Spinal cord (tissue), 10 donors: ENCODE data around the gene ANKS1B. TPM values are rescaled to one million over a fixed set of nuclear protein-coding genes. Genes with fewer than 3 reads are reported as not detected.
A peak's percentile ranks its signal among the peaks of the same experiment; 100 is the strongest.

ENCODE experiments used
- DNase-seq, 6 donors: peaks; one replicate each; pipeline versions ENCODE4 v3.0.0 to v3.0.0-alpha.2; 2013 to 2015; ENCODE audit warnings: low spot score in 6 of 6, low read depth in 4 of 6
- H3K27ac ChIP-seq: one replicate; pipeline ENCODE4 v1.5.1; 2013; ENCODE audit warnings: low read depth, low read length, control low read depth
- H3K27me3 ChIP-seq: one replicate; pipeline ENCODE4 v1.6.1; 2013; ENCODE audit warnings: low read length; ENCODE audit not compliant: control insufficient read depth, insufficient read depth
- H3K36me3 ChIP-seq: one replicate; pipeline ENCODE4 v1.6.1; 2013; ENCODE audit warnings: low read length; ENCODE audit not compliant: control insufficient read depth, insufficient read depth
- H3K4me1 ChIP-seq: one replicate; pipeline ENCODE4 v1.6.1; 2013; ENCODE audit warnings: low read length; ENCODE audit not compliant: control insufficient read depth, insufficient read depth
- H3K4me3 ChIP-seq: one replicate; pipeline ENCODE4 v1.5.1; 2013; ENCODE audit warnings: low read depth, low read length, control low read depth
- H3K9me3 ChIP-seq: one replicate; pipeline ENCODE4 v1.6.1; 2013; ENCODE audit warnings: low read length; ENCODE audit not compliant: control insufficient read depth, insufficient read depth
- WGBS: methylation state at CpG from one replicate; pipeline ENCODE4 v1.1.5; 2013; ENCODE audit warnings: missing lambda C conversion rate; ENCODE audit not compliant: insufficient coverage; 5-methylcytosine and 5-hydroxymethylcytosine counted together
- polyA plus RNA-seq, 2 donors: library from polyadenylated mRNA; unstranded; fragments of 120-200 nt; gene quantifications; one replicate each; pipeline ENCODE4 v1.2.1, GENCODE V29; 2013; ENCODE audit not compliant: insufficient read length in 2 of 2
- total RNA-seq, 2 donors: library from RNA; depleted of rRNA in 1 of 2; stranded (reverse); fragments of 120-200 nt in 1 of 2; fragments of >200 nt in 1 of 2; gene quantifications; one replicate each; pipeline versions ENCODE4 v1.2.3 to v1.2.4, GENCODE V29; 2013 to 2014
- donor health status: healthy.

The ANKS1B gene
- total and polyA plus RNA-seq, 4 donors = 89.5 to 131 (median 108) TPM

DNA sequence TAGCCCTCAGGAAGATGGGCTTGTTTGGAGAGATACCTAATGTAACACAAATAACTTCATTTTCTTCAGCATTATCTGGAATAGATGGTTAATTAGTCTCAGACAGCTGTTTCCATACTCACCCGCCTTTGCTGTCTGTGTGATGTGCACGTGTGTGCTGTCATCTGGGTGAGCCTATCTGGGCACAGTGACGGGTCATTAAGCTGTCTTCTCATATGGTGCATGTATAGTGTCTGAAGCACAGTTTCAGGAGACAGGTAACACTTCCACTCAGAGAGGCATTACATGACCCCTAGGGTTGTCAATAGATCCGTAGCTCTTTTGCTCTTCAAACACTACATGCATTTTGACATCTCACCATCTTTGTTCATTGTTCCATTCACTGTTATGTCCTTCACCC is 846.3 kb downstream of the ANKS1B start:
- no peaks in the 10 kb centered on the region for H3K27me3 ChIP-seq
- peaks cover 2% of the 10 kb centered on the region for H3K9me3 ChIP-seq
- H3K4me3 ChIP-seq = no peak overlapping the region
- H3K27ac ChIP-seq = no peak overlapping the region
- peak in 1 of 6 donors; percentile 44 for DNase-seq
- no peaks in the 10 kb centered on the region for H3K36me3 ChIP-seq
- H3K4me1 ChIP-seq = no peaks in the 10 kb centered on the region
- WGBS = 73% methylated on average over 1 of the region's 4 CpGs

- no peaks in the 10 kb centered on the region for H3K36me3 ChIP-seq
- H3K4me1 ChIP-seq = no peaks in the 10 kb centered on the region
- no peak overlapping the region for H3K4me3 ChIP-seq
- H3K27me3 ChIP-seq = no peaks in the 10 kb centered on the region
- no peak overlapping the region for H3K27ac ChIP-seq
- DNase-seq = no peak
- peaks cover 2% of the 10 kb centered on the region for H3K9me3 ChIP-seq
- 66% methylated on average over 3 of the region's 8 CpGs for WGBS
These were observed 847.4 kb downstream of the ANKS1B start for GRCh38 chr12:99137124-99137855.

DNA sequence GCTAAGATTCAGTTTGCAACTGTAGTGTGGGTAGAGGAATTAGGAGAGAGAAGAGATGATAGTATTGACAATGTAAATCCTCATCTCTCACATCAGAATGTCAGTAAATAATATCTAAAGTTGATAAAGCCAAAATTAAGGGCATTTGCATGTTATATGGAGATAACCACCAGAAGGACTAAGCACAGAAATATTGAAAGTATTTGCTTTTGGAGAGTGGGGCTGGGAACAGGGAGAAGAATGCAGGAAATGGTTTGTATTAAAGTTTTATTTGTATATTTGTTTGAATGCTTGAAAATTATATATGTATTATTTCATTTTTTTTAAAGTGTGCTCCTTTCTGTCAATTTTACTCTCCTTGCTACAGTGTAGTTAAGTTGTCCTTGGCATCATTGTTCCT is 848.2 kb downstream of the ANKS1B start:
- no peaks in the 10 kb centered on the region for H3K9me3 ChIP-seq
- no peaks in the 10 kb centered on the region for H3K36me3 ChIP-seq
- H3K4me3 ChIP-seq = no peak overlapping the region
- H3K27me3 ChIP-seq = no peaks in the 10 kb centered on the region
- DNase-seq = no peak
- peaks cover 8% of the 10 kb centered on the region for H3K4me1 ChIP-seq
- no peak overlapping the region for H3K27ac ChIP-seq

DNA sequence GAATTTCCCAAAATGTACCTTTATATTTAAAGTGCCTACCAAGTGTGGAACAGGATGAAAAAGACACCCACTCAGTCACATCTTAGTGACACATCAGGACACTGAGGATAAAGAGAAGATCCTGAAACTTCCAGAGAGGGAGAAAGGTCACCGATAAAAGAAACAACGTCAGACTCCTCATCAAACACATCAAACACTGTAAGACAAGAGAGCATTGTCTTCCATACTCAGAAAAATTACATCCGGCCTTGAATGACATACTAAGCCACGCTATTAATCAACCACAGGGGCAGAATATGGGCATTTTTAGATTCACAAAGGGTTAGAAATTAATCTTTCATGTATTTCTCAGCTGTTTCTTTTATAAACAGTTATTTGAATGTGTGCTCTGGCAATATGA is 849.4 kb downstream of the ANKS1B start:
- Histone ChIP-seq H3K4me1 (peaks cover 8% of the 10 kb centered on the region), H3K27ac (no peak overlapping the region)
- 60% methylated on average over 1 of the region's 4 CpGs for WGBS

DNA sequence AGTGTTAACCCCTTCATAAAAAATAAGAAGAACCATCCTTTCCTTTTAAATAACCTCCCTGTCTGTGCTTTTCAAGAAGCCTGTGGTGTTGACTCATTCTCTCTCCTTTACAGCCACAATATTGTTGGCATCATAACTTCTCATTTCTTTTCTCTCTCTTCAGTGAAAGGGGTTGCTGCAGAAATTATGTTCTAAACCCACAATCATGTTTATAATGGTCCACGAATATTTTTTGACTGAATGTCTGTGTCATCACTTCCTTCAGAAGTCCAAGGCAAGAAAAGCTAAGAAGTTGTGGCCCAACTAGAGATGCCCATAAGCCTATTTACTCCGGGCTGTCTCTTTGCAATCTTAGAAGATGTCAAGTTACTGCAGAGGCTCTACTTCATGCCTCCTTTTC is 851.3 kb downstream of the ANKS1B start:
- Histone ChIP-seq H3K27ac (no peak overlapping the region), H3K36me3 (no peaks in the 10 kb centered on the region)
- 100% methylated on average over 1 of the region's 2 CpGs for WGBS

More for the DNA sequence above, 849.4 kb downstream of the ANKS1B start:
- Histone ChIP-seq H3K9me3 (no peaks in the 10 kb centered on the region), H3K4me3 (no peak overlapping the region), H3K27me3 (no peaks in the 10 kb centered on the region), H3K36me3 (no peaks in the 10 kb centered on the region)
- no peak for DNase-seq

DNA sequence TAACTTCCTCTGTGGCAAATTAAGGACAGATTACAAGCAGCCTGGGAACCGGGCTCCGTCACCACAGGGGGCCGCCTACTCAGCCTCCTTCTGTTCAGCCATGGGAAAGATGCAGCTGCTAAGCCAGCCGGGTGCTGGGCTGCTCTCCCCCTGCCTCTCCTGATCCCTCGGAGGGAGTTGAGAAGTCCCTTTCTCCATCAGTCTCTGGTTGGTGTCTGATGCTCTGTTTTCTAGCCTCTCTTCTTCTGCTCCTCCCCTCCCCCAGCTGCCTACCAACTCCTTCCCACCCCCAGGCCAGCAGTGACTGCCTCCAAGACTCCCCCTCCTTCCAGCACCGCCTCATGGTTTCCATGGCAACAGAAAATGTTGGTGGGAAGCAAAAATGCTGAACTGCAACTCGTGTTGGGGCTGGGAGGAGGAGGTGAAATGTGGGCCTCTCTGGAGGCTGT is 853.0 kb downstream of the ANKS1B start:
- H3K27me3 ChIP-seq = no peaks in the 10 kb centered on the region
- 3% methylated on average over 6 of the region's 7 CpGs for WGBS
- no peaks in the 10 kb centered on the region for H3K36me3 ChIP-seq
- H3K4me1 ChIP-seq = peaks cover 8% of the 10 kb centered on the region
- no peaks in the 10 kb centered on the region for H3K9me3 ChIP-seq
- no peak overlapping the region for H3K4me3 ChIP-seq
- DNase-seq = peak in 3 of 6 donors; percentile 37 to 86 (median 76)
- H3K27ac ChIP-seq = peak overlapping the region; percentile 35

More for the DNA sequence above, 851.3 kb downstream of the ANKS1B start:
- no peak for DNase-seq
- Histone ChIP-seq H3K27me3 (no peaks in the 10 kb centered on the region), H3K4me1 (peaks cover 8% of the 10 kb centered on the region), H3K9me3 (no peaks in the 10 kb centered on the region), H3K4me3 (no peak overlapping the region)

GRCh38 chr12:99130808-99131553 is 853.8 kb downstream of the ANKS1B start:
- no peaks in the 10 kb centered on the region for H3K9me3 ChIP-seq
- H3K36me3 ChIP-seq = no peaks in the 10 kb centered on the region
- H3K4me3 ChIP-seq = no peak overlapping the region
- no peaks in the 10 kb centered on the region for H3K27me3 ChIP-seq
- DNase-seq = no peak
- H3K4me1 ChIP-seq = peaks cover 8% of the 10 kb centered on the region
- WGBS = 38% methylated on average over 1 of the region's 3 CpGs
- H3K27ac ChIP-seq = peak overlapping the region; percentile 35

- Histone ChIP-seq H3K9me3 (no peaks in the 10 kb centered on the region), H3K4me1 (peaks cover 8% of the 10 kb centered on the region), H3K4me3 (no peak overlapping the region), H3K27ac (no peak overlapping the region), H3K27me3 (no peaks in the 10 kb centered on the region), H3K36me3 (no peaks in the 10 kb centered on the region)
- WGBS = no CpG with 5 or more reads among the region's 1 CpG
- DNase-seq = no peak
These were observed 856.4 kb downstream of the ANKS1B start for GRCh38 chr12:99128246-99128802.

DNA sequence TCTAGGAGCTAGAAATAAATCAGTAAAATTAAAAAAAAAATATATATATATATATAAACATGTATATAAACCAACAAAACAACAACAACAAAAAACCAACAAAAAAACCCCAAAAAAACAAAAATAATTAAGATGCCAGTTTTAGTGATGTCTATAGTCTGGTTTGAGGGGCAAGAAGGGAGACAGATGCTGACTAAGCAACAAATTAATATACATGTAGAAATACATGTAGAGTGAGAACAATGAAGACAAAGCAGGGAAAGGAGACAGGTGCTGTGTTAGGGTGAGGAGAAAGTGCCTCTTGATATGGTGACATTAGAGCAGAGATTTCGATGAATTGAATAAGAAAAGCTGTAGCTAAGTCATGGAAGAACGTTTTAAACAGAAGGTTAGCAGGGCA is 861.8 kb downstream of the ANKS1B start:
- H3K9me3 ChIP-seq = no peaks in the 10 kb centered on the region
- H3K27ac ChIP-seq = no peak overlapping the region
- H3K27me3 ChIP-seq = no peaks in the 10 kb centered on the region
- WGBS = 19% methylated on average over 2 of the region's 2 CpGs
- H3K4me3 ChIP-seq = no peak overlapping the region
- H3K4me1 ChIP-seq = no peaks in the 10 kb centered on the region
- no peaks in the 10 kb centered on the region for H3K36me3 ChIP-seq
- no peak for DNase-seq
